Panc1 (cell line): ENCODE data around the gene UCK1. TPM values are rescaled to one million over a fixed set of nuclear protein-coding genes. Genes with fewer than 3 reads are reported as not detected.

Experiments
- ATAC-seq: fragments of 200-7000 bp; cut with Tn5 transposase; 2 replicates; pipeline ENCODE4 v1.9.1; 2020; ENCODE audit warnings: mild to moderate bottlenecking, moderate library complexity
- BruUV-seq: library from RNA; stranded (reverse); fragments of 400-500 nt; replicated peaks from 2 replicates; lab custom pipeline; 2021; lab: Mats Ljungman, UMichigan
- CTCF ChIA-PET: fragments of 300-600 bp; sonication (Branson Sonifier 250); formaldehyde crosslinking; loops from one replicate; lab custom pipeline; 2022; ENCODE audit warnings: antibody characterized with exemption; lab: Charles Lee
- POLR2A ChIA-PET: fragments of 300-600 bp; sonication (Branson Sonifier 250); formaldehyde crosslinking; loops from one replicate; lab custom pipeline; 2022; ENCODE audit warnings: antibody characterized with exemption; lab: Charles Lee
- DNase-seq: peaks from one replicate; pipeline ENCODE4 v3.0.0-alpha.2; 2010; ENCODE audit warnings: low read depth, low spot score
- H3K27ac ChIP-seq: 2 replicates; pipeline ENCODE4 v1.5.1; 2011; ENCODE audit warnings: mild to moderate bottlenecking, low read length, inconsistent platforms
- H3K27me3 ChIP-seq: fragments of 200-500 bp; sonication (Bioruptor generic); 2 replicates; pipeline ENCODE4 v1.6.0; 2014; ENCODE audit warnings: low read length, inconsistent platforms; ENCODE audit not compliant: control insufficient read depth, insufficient read depth
- H3K36me3 ChIP-seq: fragments of 200-500 bp; sonication (Bioruptor generic); 2 replicates; pipeline ENCODE4 v1.5.1; 2014; ENCODE audit warnings: inconsistent platforms, mild to moderate bottlenecking, low read length, moderate library complexity; ENCODE audit not compliant: control insufficient read depth, insufficient read depth
- H3K4me1 ChIP-seq: 2 replicates; pipeline ENCODE4 v1.5.1; 2011; ENCODE audit warnings: inconsistent platforms, mild to moderate bottlenecking, low read length, moderate library complexity; ENCODE audit not compliant: control insufficient read depth, insufficient read depth
- H3K4me3 ChIP-seq, 2 experiments: 2 replicates each; pipeline ENCODE4 v1.5.1; 2011 to 2012; ENCODE audit warnings: low read depth in 2 of 2, low read length in 2 of 2, mild to moderate bottlenecking in 2 of 2, inconsistent platforms in 1 of 2, moderate library complexity in 1 of 2
- H3K9me3 ChIP-seq: fragments of 200-500 bp; sonication (Bioruptor generic); 2 replicates; pipeline ENCODE4 v1.5.1; 2014; ENCODE audit warnings: low read depth, mild to moderate bottlenecking, inconsistent platforms, low read length, moderate library complexity; ENCODE audit not compliant: control insufficient read depth, insufficient read depth
- CTCF ChIP-seq: fragments of 450-650 bp; IDR thresholded peaks from 2 replicates; pipeline ENCODE4 v1.5.1; 2017; ENCODE audit warnings: mild to moderate bottlenecking
- POLR2AphosphoS5 ChIP-seq: IDR thresholded peaks from 2 replicates; pipeline ENCODE4 v1.6.1; 2012; ENCODE audit warnings: mild to moderate bottlenecking, low read depth, low read length, moderate library complexity
- REST ChIP-seq, 2 experiments: IDR thresholded peaks; 2 replicates each; pipeline ENCODE4 v1.6.1; 2011 to 2012; ENCODE audit warnings: low read depth in 2 of 2, control low read depth in 1 of 2, low read length in 1 of 2, mild to moderate bottlenecking in 1 of 2, moderate library complexity in 1 of 2; ENCODE audit not compliant: insufficient read depth in 1 of 2
- SIN3A ChIP-seq: IDR thresholded peaks from 2 replicates; pipeline ENCODE4 v1.6.1; 2012; ENCODE audit warnings: low read depth, mild to moderate bottlenecking, low read length, moderate library complexity, borderline replicate concordance; ENCODE audit not compliant: insufficient read depth
- TCF7L2 ChIP-seq: IDR thresholded peaks from 2 replicates; pipeline ENCODE4 v1.6.1; 2011; ENCODE audit warnings: mild to moderate bottlenecking, low read depth, low read length, inconsistent platforms
- in situ Hi-C: cut with HindIII; loops from 2 replicates; pipeline ENCODE4 v1.10.0; 2016; ENCODE audit warnings: low sequenced_read_pairs, low pct_unique_long_range_greater_than_20kb
- intact Hi-C: fragments of 100-400 bp; cut with micrococcal nuclease; formaldehyde crosslinking; loops from one replicate; pipeline ENCODE4 v1.10.0; 2022; ENCODE audit not compliant: unreplicated experiment
- total RNA-seq: library from RNA; stranded (reverse); gene quantifications from one replicate; pipeline ENCODE4 v1.2.1, GENCODE V29; 2021; ENCODE audit not compliant: unreplicated experiment

The UCK1 gene
- total RNA-seq, 1 experiment from 2014 or later, result 30.2 TPM

GRCh38 chr9:131511880-131512279 is 19.2 kb downstream of the UCK1 start:
- ATAC-seq (no peak), DNase-seq (no peak)
- H3K9me3 ChIP-seq, result no peaks in the 10 kb centered on the region
- no peaks in the 10 kb centered on the region for H3K36me3 ChIP-seq
- H3K27me3 ChIP-seq, result no peaks in the 10 kb centered on the region
- BruUV-seq, result no TSS peak
- intact Hi-C loops (no loop called here), in situ Hi-C loops (no loop called here)
- H3K4me1 ChIP-seq, result no peaks in the 10 kb centered on the region
- TF ChIP-seq REST (IDR thresholded peaks at IDR 0.05; ENCODE audit: insufficient read depth in 1 of 2, low read depth in 2 of 2, low read length in 1 of 2) (no peak), POLR2AphosphoS5 (no peak), CTCF (no peak), SIN3A (no peak), TCF7L2 (no peak)
- H3K27ac ChIP-seq, result no peak overlapping the region
- H3K4me3 ChIP-seq, result no peak overlapping the region
- ChIA-PET POLR2A (no interaction called here), CTCF (no interaction called here)

- in situ Hi-C loops, result no loop called here
- H3K4me3 ChIP-seq, result no peak overlapping the region
- no peaks in the 10 kb centered on the region for H3K36me3 ChIP-seq
- H3K4me1 ChIP-seq, result no peaks in the 10 kb centered on the region
- no peaks in the 10 kb centered on the region for H3K9me3 ChIP-seq
- DNase-seq (no peak), ATAC-seq (no peak)
- intact Hi-C loops, result no loop called here
- TF ChIP-seq POLR2AphosphoS5 (no peak), REST (IDR thresholded peaks at IDR 0.05; ENCODE audit: insufficient read depth in 1 of 2, low read depth in 2 of 2, low read length in 1 of 2) (no peak), SIN3A (no peak), CTCF (no peak), TCF7L2 (no peak)
- no peak overlapping the region for H3K27ac ChIP-seq
- H3K27me3 ChIP-seq, result no peaks in the 10 kb centered on the region
- ChIA-PET POLR2A (no interaction called here), CTCF (no interaction called here)
- BruUV-seq, result no TSS peak
These were observed 19.6 kb downstream of the UCK1 start for GRCh38 chr9:131511416-131511815.
